HEK293 (cell line): ENCODE results near the gene CNBP.

Experiments used
- CTCF ChIA-PET: fragments of 350-600 bp; formaldehyde crosslinking; extraction: SDS; loops from one replicate; lab custom pipeline; 2021; ENCODE audit warnings: antibody characterized with exemption; lab: Yijun Ruan, JAX
- POLR2A ChIA-PET: fragments of 300-600 bp; formaldehyde crosslinking; extraction: SDS; loops from one replicate; lab custom pipeline; 2020; ENCODE audit warnings: antibody characterized with exemption, inconsistent platforms; lab: Yijun Ruan, JAX
- H3K27ac ChIP-seq: fragments of 200-500 bp; sonication (Bioruptor generic); 2 replicates; pipeline ENCODE4 v1.5.1; 2014; ENCODE audit warnings: low read depth, low read length, control low read depth, inconsistent platforms; ENCODE audit errors: extremely low read depth
- H3K36me3 ChIP-seq, 2 experiments: fragments of 200-500 bp in 1 of 2; sonication (Bioruptor generic) in 1 of 2; 1 replicate in 1 of 2; 2 replicates in 1 of 2; pipeline ENCODE4 v1.5.1; 2014 to 2017; ENCODE audit warnings: inconsistent platforms in 2 of 2, low read length in 2 of 2; ENCODE audit not compliant: control insufficient read depth in 2 of 2, insufficient read depth in 1 of 2
- H3K4me1 ChIP-seq: fragments of 200-500 bp; sonication (Bioruptor generic); 2 replicates; pipeline ENCODE4 v1.5.1; 2014; ENCODE audit warnings: mild to moderate bottlenecking, low read length, inconsistent platforms; ENCODE audit not compliant: control insufficient read depth, insufficient read depth
- H3K4me3 ChIP-seq: 2 replicates; pipeline ENCODE4 v1.5.1; 2011; ENCODE audit warnings: low read depth, mild to moderate bottlenecking, control low read depth, low read length, moderate library complexity
- H3K9me3 ChIP-seq: fragments of 200-500 bp; sonication (Bioruptor generic); 2 replicates; pipeline ENCODE4 v1.5.1; 2014; ENCODE audit warnings: low read depth, low read length, inconsistent platforms; ENCODE audit not compliant: control insufficient read depth, insufficient read depth
- GLI4 ChIP-seq: fragments of 450-650 bp; formaldehyde crosslinking; IDR thresholded peaks from 2 replicates; pipeline ENCODE4 v1.5.1; 2016; ENCODE audit warnings: missing biosample characterization, missing genetic modification characterization
- KLF1 ChIP-seq: fragments of 450-650 bp; formaldehyde crosslinking; IDR thresholded peaks from 2 replicates; pipeline ENCODE4 v1.5.1; 2016; ENCODE audit warnings: missing biosample characterization, missing genetic modification characterization
- KLF9 ChIP-seq: fragments of 450-650 bp; formaldehyde crosslinking; IDR thresholded peaks from 2 replicates; pipeline ENCODE4 v1.5.1; 2016; ENCODE audit warnings: missing biosample characterization, missing genetic modification characterization, low read depth
- OVOL3 ChIP-seq: fragments of 450-650 bp; formaldehyde crosslinking; IDR thresholded peaks from 2 replicates; pipeline ENCODE4 v1.5.1; 2016; ENCODE audit warnings: missing biosample characterization, missing genetic modification characterization
- RBAK ChIP-seq: fragments of 450-650 bp; formaldehyde crosslinking; IDR thresholded peaks from 2 replicates; pipeline ENCODE4 v1.5.1; 2016; ENCODE audit warnings: missing biosample characterization, missing genetic modification characterization
- YY2 ChIP-seq: fragments of 450-650 bp; formaldehyde crosslinking; IDR thresholded peaks from 2 replicates; pipeline ENCODE4 v1.5.1; 2016; ENCODE audit warnings: missing biosample characterization, missing genetic modification characterization
- ZBTB20 ChIP-seq: fragments of 450-650 bp; formaldehyde crosslinking; IDR thresholded peaks from 2 replicates; pipeline ENCODE4 v1.5.1; 2016; ENCODE audit warnings: missing biosample characterization, missing genetic modification characterization
- ZBTB8A ChIP-seq: fragments of 450-650 bp; formaldehyde crosslinking; IDR thresholded peaks from 2 replicates; pipeline ENCODE4 v1.5.1; 2016; ENCODE audit warnings: missing biosample characterization, missing genetic modification characterization
- ZNF155 ChIP-seq: fragments of 450-650 bp; formaldehyde crosslinking; IDR thresholded peaks from 2 replicates; pipeline ENCODE4 v1.5.1; 2016; ENCODE audit warnings: missing biosample characterization, missing genetic modification characterization
- TF ChIP-seq, protein P1 (sequence below): sonication (generic); formaldehyde crosslinking; IDR thresholded peaks from 2 replicates; pipeline ENCODE4 v1.8.1; 2022; ENCODE audit warnings: mild to moderate bottlenecking, moderate library complexity, missing genetic modification reagents
- TF ChIP-seq, protein P2 (sequence below): fragments of 450-650 bp; formaldehyde crosslinking; IDR thresholded peaks from 2 replicates; pipeline ENCODE4 v1.5.1; 2016; ENCODE audit warnings: missing biosample characterization, missing genetic modification characterization
- TF ChIP-seq, protein P3 (sequence below): fragments of 450-650 bp; formaldehyde crosslinking; IDR thresholded peaks from 2 replicates; pipeline ENCODE4 v1.5.1; 2016; ENCODE audit warnings: missing biosample characterization, missing genetic modification characterization, borderline replicate concordance
- TF ChIP-seq, protein P4 (sequence below): fragments of 450-650 bp; formaldehyde crosslinking; IDR thresholded peaks from 2 replicates; pipeline ENCODE4 v1.5.1; 2017; ENCODE audit warnings: missing biosample characterization, missing genetic modification characterization
- TF ChIP-seq, protein P5 (sequence below): fragments of 450-650 bp; formaldehyde crosslinking; conservative IDR thresholded peaks from 2 replicates; pipeline ENCODE4 v1.5.1; 2016; ENCODE audit warnings: low read depth, missing biosample characterization, missing genetic modification characterization

Gene CNBP

DNA sequence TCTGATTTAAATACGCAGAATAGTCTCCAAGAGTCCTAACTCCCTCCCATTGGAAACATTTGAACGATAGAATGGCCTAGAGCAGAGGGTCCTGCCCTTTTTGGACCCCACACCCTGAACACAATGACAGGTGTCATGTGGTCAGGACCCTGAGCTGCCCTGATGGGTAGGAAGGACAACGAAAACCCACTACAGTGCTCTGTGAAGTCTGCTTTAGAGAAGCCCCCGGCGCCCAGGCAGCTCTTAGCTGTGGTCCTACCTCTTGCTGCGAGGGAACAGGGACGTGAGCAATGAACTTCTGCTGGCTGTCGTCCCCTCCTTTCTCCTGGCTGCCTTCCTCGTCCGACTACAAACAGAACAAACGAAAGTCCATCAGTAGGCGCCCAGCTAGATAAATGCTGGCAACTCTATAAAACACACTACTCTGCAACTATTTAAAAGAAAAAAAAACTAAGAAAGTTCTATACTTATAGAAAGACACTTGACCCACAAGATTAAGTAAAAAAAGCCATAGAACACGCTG, 53.3 kb downstream of the CNBP start:
- ChIA-PET CTCF (no interaction called here), POLR2A (no interaction called here)
- Histone ChIP-seq H3K27ac (no peak overlapping the region), H3K4me3 (no peak overlapping the region), H3K36me3 (peaks cover 0 to 78% of the 10 kb centered on the region in 2 experiments; a peak in 2 of 3 replicates), H3K4me1 (no peaks in the 10 kb centered on the region), H3K9me3 (no peaks in the 10 kb centered on the region)
- no peak for TF ChIP-seq ZNF155 (tag by site-specific recombination)
- TF ChIP-seq YY2 (tag by site-specific recombination), result no peak
- no peak for TF ChIP-seq KLF1
- TF ChIP-seq, protein P1, sequence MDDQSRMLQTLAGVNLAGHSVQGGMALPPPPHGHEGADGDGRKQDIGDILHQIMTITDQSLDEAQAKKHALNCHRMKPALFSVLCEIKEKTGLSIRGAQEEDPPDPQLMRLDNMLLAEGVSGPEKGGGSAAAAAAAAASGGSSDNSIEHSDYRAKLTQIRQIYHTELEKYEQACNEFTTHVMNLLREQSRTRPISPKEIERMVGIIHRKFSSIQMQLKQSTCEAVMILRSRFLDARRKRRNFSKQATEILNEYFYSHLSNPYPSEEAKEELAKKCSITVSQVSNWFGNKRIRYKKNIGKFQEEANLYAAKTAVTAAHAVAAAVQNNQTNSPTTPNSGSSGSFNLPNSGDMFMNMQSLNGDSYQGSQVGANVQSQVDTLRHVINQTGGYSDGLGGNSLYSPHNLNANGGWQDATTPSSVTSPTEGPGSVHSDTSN (CRISPR knock-in tag), result no peak
- no peak for TF ChIP-seq ZBTB20 (tag by site-specific recombination)
- TF ChIP-seq, protein P2, sequence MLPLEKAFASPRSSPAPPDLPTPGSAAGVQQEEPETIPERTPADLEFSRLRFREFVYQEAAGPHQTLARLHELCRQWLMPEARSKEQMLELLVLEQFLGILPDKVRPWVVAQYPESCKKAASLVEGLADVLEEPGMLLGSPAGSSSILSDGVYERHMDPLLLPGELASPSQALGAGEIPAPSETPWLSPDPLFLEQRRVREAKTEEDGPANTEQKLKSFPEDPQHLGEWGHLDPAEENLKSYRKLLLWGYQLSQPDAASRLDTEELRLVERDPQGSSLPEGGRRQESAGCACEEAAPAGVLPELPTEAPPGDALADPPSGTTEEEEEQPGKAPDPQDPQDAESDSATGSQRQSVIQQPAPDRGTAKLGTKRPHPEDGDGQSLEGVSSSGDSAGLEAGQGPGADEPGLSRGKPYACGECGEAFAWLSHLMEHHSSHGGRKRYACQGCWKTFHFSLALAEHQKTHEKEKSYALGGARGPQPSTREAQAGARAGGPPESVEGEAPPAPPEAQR (tag by site-specific recombination), result no peak
- TF ChIP-seq KLF9 (tag by site-specific recombination), result no peak
- TF ChIP-seq, protein P3, sequence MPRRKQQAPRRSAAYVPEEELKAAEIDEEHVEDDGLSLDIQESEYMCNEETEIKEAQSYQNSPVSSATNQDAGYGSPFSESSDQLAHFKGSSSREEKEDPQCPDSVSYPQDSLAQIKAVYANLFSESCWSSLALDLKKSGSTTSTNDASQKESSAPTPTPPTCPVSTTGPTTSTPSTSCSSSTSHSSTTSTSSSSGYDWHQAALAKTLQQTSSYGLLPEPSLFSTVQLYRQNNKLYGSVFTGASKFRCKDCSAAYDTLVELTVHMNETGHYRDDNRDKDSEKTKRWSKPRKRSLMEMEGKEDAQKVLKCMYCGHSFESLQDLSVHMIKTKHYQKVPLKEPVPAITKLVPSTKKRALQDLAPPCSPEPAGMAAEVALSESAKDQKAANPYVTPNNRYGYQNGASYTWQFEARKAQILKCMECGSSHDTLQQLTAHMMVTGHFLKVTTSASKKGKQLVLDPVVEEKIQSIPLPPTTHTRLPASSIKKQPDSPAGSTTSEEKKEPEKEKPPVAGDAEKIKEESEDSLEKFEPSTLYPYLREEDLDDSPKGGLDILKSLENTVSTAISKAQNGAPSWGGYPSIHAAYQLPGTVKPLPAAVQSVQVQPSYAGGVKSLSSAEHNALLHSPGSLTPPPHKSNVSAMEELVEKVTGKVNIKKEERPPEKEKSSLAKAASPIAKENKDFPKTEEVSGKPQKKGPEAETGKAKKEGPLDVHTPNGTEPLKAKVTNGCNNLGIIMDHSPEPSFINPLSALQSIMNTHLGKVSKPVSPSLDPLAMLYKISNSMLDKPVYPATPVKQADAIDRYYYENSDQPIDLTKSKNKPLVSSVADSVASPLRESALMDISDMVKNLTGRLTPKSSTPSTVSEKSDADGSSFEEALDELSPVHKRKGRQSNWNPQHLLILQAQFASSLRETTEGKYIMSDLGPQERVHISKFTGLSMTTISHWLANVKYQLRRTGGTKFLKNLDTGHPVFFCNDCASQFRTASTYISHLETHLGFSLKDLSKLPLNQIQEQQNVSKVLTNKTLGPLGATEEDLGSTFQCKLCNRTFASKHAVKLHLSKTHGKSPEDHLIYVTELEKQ (tag by site-specific recombination), result no peak

DNA sequence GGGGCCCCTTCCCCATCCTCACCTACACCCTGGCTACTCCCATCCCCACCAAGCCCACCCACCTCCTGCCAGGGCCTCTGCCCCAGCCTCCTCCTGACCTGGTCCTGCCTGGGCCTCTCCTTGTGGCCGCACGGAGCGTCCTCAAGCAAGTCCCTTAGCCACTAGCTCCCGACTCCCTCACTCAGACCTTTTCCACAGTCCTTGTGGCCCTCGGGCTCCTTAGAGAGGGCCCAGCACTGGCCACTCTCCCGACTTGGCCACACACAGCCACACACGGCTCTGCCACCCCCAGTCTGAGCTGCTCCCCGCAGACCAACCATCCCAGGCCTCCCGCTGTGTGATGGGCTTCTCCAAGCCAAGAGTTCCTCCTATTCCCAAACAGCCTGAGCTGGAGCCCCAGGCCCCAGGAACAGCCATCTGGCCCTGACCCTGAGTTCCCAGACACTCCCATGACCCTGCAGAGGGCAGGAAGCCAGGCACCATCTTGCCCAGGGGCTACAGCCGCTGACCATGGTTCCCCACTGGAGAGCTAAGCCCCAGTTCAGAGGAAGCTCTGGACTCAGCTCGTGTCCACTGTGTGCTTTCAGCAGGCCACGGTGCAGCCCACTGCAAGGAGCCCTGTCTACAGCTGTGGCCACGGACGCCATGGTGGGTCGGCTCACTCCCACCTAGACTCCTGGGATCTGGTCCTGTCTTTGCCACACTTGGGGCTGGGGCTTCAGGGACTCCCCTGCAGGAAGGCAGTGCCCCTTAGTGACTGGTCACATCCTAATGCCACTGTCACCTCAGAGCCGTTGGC, 55.1 kb downstream of the CNBP start:
- Histone ChIP-seq H3K4me1 (no peaks in the 10 kb centered on the region), H3K4me3 (no peak overlapping the region), H3K36me3 (peaks cover 0 to 62% of the 10 kb centered on the region in 2 experiments; a peak in 1 of 3 replicates), H3K27ac (no peak overlapping the region), H3K9me3 (no peaks in the 10 kb centered on the region)
- TF ChIP-seq OVOL3 (tag by site-specific recombination) (no peak), RBAK (tag by site-specific recombination) (no peak)
- CTCF ChIA-PET, result no interaction called here
- POLR2A ChIA-PET, result no interaction called here

DNA sequence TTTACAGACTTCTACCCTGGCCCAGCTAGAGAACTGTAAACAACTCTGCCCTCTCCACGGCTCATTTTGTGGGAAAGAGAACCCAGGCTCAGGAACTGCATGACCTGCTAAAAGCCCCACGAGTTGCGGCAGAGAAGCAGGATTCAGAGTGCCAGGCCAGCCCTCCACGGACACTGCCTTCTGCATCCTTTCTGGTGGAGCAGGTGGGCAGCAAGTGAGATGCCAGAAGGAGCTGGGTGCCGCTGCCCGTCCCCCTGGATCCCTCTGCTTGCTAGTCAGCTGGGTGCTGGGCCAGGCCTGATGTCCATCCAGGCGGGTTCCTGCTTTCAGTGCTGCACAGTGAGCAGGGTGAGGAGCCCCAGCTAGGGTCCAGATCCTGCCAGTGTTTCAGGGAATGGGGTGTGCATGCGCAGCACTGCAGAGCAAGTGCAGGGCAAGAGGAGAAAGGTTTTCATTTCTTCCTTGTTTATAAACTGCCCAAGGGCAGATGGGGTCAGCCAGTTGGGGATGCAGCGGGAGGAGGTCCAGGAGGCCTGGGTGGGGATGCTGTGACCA, 56.9 kb downstream of the CNBP start:
- H3K36me3 ChIP-seq, result peaks cover 0 to 45% of the 10 kb centered on the region in 2 experiments; a peak in 1 of 3 replicates
- H3K4me3 ChIP-seq, result no peak overlapping the region
- CTCF ChIA-PET, result interaction anchor here (0.6 kb wide), 1 partner anchor 116 kb away, joined by 3 read pairs; no protein-coding TSS in a partner anchor
- no peaks in the 10 kb centered on the region for H3K9me3 ChIP-seq
- H3K27ac ChIP-seq, result no peak overlapping the region
- no peaks in the 10 kb centered on the region for H3K4me1 ChIP-seq
- POLR2A ChIA-PET, result no interaction called here
- TF ChIP-seq ZBTB8A (tag by site-specific recombination) (no peak), GLI4 (tag by site-specific recombination) (no peak)
- TF ChIP-seq, protein P4, sequence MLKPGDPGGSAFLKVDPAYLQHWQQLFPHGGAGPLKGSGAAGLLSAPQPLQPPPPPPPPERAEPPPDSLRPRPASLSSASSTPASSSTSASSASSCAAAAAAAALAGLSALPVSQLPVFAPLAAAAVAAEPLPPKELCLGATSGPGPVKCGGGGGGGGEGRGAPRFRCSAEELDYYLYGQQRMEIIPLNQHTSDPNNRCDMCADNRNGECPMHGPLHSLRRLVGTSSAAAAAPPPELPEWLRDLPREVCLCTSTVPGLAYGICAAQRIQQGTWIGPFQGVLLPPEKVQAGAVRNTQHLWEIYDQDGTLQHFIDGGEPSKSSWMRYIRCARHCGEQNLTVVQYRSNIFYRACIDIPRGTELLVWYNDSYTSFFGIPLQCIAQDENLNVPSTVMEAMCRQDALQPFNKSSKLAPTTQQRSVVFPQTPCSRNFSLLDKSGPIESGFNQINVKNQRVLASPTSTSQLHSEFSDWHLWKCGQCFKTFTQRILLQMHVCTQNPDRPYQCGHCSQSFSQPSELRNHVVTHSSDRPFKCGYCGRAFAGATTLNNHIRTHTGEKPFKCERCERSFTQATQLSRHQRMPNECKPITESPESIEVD, result no peak
- TF ChIP-seq, protein P5, sequence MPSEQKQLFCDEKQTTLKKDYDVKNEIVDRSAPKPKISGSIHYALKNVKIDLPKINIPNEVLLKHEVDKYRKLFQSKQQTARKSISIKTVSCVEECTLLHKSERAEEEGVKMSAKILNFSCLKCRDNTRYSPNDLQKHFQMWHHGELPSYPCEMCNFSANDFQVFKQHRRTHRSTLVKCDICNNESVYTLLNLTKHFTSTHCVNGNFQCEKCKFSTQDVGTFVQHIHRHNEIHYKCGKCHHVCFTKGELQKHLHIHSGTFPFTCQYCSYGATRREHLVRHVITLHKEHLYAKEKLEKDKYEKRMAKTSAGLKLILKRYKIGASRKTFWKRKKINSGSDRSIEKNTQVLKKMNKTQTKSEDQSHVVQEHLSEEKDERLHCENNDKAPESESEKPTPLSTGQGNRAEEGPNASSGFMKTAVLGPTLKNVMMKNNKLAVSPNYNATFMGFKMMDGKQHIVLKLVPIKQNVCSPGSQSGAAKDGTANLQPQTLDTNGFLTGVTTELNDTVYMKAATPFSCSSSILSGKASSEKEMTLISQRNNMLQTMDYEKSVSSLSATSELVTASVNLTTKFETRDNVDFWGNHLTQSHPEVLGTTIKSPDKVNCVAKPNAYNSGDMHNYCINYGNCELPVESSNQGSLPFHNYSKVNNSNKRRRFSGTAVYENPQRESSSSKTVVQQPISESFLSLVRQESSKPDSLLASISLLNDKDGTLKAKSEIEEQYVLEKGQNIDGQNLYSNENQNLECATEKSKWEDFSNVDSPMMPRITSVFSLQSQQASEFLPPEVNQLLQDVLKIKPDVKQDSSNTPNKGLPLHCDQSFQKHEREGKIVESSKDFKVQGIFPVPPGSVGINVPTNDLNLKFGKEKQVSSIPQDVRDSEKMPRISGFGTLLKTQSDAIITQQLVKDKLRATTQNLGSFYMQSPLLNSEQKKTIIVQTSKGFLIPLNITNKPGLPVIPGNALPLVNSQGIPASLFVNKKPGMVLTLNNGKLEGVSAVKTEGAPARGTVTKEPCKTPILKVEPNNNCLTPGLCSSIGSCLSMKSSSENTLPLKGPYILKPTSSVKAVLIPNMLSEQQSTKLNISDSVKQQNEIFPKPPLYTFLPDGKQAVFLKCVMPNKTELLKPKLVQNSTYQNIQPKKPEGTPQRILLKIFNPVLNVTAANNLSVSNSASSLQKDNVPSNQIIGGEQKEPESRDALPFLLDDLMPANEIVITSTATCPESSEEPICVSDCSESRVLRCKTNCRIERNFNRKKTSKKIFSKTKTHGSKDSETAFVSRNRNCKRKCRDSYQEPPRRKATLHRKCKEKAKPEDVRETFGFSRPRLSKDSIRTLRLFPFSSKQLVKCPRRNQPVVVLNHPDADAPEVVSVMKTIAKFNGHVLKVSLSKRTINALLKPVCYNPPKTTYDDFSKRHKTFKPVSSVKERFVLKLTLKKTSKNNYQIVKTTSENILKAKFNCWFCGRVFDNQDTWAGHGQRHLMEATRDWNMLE (tag by site-specific recombination), result no peak
